HepG2 (cell line): Measurements from ENCODE around the gene TRAF4. TPM values are rescaled to one million over a fixed set of nuclear protein-coding genes. Genes with fewer than 3 reads are reported as not detected.

ENCODE experiments used
- ATAC-seq: fragments of 200-7000 bp; cut with Tn5 transposase; 3 replicates; pipeline ENCODE4 v1.9.1; 2020; ENCODE audit warnings: mild to moderate bottlenecking, moderate library complexity
- BruUV-seq: library from RNA; stranded (reverse); fragments of 400-500 nt; replicated peaks from 2 replicates; lab custom pipeline; 2021; lab: Mats Ljungman, UMichigan
- CTCF ChIA-PET: fragments of 300-600 bp; formaldehyde crosslinking; extraction: SDS; loops from one replicate; lab custom pipeline; 2021; ENCODE audit warnings: low total read pairs, inconsistent platforms, low intra/inter-chr PET ratio; lab: Yijun Ruan, JAX
- POLR2A ChIA-PET: fragments of 350-600 bp; sonication (Branson Sonifier 250); formaldehyde crosslinking; loops from one replicate; lab custom pipeline; 2020; ENCODE audit warnings: antibody characterized with exemption, inconsistent platforms; lab: Yijun Ruan, JAX
- DNase-seq: peaks from one replicate; pipeline ENCODE4 v3.0.0-alpha.2; 2015; ENCODE audit warnings: low spot score
- FAIRE-seq: peaks from 3 replicates; lab custom pipeline; 2011; peaks lifted over from hg19 to GRCh38; lab: Jason Lieb, UNC
- H2AFZ ChIP-seq: one replicate; pipeline ENCODE4 v1.6.1; 2011; ENCODE audit warnings: low read length, inconsistent platforms
- H3K27ac ChIP-seq: fragments of 300-600 bp; 3 replicates; pipeline ENCODE4 v1.8.0; 2011; ENCODE audit warnings: mixed run types, mild to moderate bottlenecking, mixed read lengths, low read length, inconsistent platforms; ENCODE audit not compliant: insufficient read depth; ENCODE audit errors: extremely low read length
- H3K27me3 ChIP-seq, 2 experiments: fragments of 200-600 bp in 1 of 2; 2 replicates in 1 of 2; 3 replicates in 1 of 2; pipeline versions ENCODE4 v1.6.0 to v1.8.0; 2011; ENCODE audit warnings: low read length in 2 of 2, mild to moderate bottlenecking in 2 of 2, moderate library complexity in 2 of 2, inconsistent platforms in 1 of 2; ENCODE audit not compliant: insufficient read depth in 2 of 2, control insufficient read depth in 1 of 2
- H3K36me3 ChIP-seq, 2 experiments: fragments of 200-600 bp in 1 of 2; replicated peaks in 1 of 2; 2 replicates in 1 of 2; 3 replicates in 1 of 2; pipeline versions ENCODE4 v1.5.1 to v1.8.0; 2011; ENCODE audit warnings: low read length in 2 of 2, inconsistent platforms in 1 of 2; ENCODE audit not compliant: insufficient read depth in 2 of 2, control insufficient read depth in 1 of 2
- H3K4me1 ChIP-seq: 2 replicates; pipeline ENCODE4 v1.5.1; 2012; ENCODE audit warnings: low read length, inconsistent platforms; ENCODE audit not compliant: insufficient read depth
- H3K4me2 ChIP-seq: 2 replicates; pipeline ENCODE4 v1.6.0; 2011; ENCODE audit warnings: low read depth, low read length, inconsistent platforms
- H3K4me3 ChIP-seq, 3 experiments: fragments of 200-600 bp in 1 of 3; sonication (generic), shearing (Covaris generic) in 1 of 3; replicated peaks in 1 of 3; 2 replicates each; pipeline ENCODE4 v1.5.1; 2011 to 2016; ENCODE audit warnings: low read length in 3 of 3, inconsistent platforms in 2 of 3, low read depth in 2 of 3, mild to moderate bottlenecking in 2 of 3, control low read depth in 1 of 3, mixed read lengths in 1 of 3; ENCODE audit not compliant: insufficient read depth in 1 of 3
- H3K79me2 ChIP-seq: one replicate; pipeline ENCODE4 v1.6.1; 2011; ENCODE audit warnings: low read length, inconsistent platforms; ENCODE audit not compliant: insufficient read depth
- H3K9ac ChIP-seq: 2 replicates; pipeline ENCODE4 v1.6.0; 2011; ENCODE audit warnings: mild to moderate bottlenecking, low read depth, low read length, inconsistent platforms; ENCODE audit not compliant: insufficient read depth
- H3K9me3 ChIP-seq: 2 replicates; pipeline ENCODE4 v1.5.1; 2012; ENCODE audit warnings: mild to moderate bottlenecking, low read length
- H4K20me1 ChIP-seq: 2 replicates; pipeline ENCODE4 v1.6.0; 2011; ENCODE audit warnings: inconsistent platforms, mild to moderate bottlenecking, low read length, moderate library complexity; ENCODE audit not compliant: insufficient read depth
- AGO2 ChIP-seq: fragments of 200-400 bp; formaldehyde crosslinking; optimal IDR thresholded peaks from 2 replicates; pipeline ENCODE3; 2017; ENCODE audit warnings: mild to moderate bottlenecking, low read depth, low read length, moderate library complexity
- BCLAF1 ChIP-seq: fragments of 450-650 bp; IDR thresholded peaks from 2 replicates; pipeline ENCODE4 v1.6.1; 2017; ENCODE audit warnings: mild to moderate bottlenecking
- HNRNPL ChIP-seq: fragments of 200-400 bp; formaldehyde crosslinking; IDR thresholded peaks from 2 replicates; pipeline ENCODE4 v1.6.1; 2017; ENCODE audit warnings: mild to moderate bottlenecking, low read depth, low read length
- whole genome bisulfite sequencing: methylation state at CpG from one replicate; pipeline ENCODE4 v1.1.6; 2017; ENCODE audit warnings: low lambda C conversion rate; 5-methylcytosine and 5-hydroxymethylcytosine counted together
- in situ Hi-C: cut with HindIII; loops from 2 replicates; pipeline ENCODE4 v1.10.0; 2017; ENCODE audit warnings: low pct_unique_long_range_greater_than_20kb; ENCODE audit not compliant: extremely low pct_ligation_motif_present
- intact Hi-C: fragments of 100-400 bp; cut with micrococcal nuclease; formaldehyde crosslinking; loops from one replicate; pipeline ENCODE4 v1.10.0; 2022; ENCODE audit not compliant: unreplicated experiment
- polyA plus RNA-seq, 8 experiments: library from polyadenylated mRNA; depleted of rRNA in 3 of 8; stranded (reverse) in 7 of 8; unstranded in 1 of 8; fragments of >200 nt; fragmentation: Illumina TruSeq in 4 of 8; extraction: Trizol in 4 of 8; gene quantifications; 2 replicates each; pipeline versions ENCODE4 v1.2.1 to v1.2.3, GENCODE V29; 2011 to 2016; ENCODE audit warnings: low read depth in 4 of 8, missing spikeins in 1 of 8, mixed read lengths in 1 of 8; ENCODE audit not compliant: insufficient read depth in 1 of 8
- total RNA-seq, 5 experiments: library from RNA; depleted of rRNA; stranded (reverse); fragments of >200 nt; fragmentation: Illumina TruSeq; extraction: Trizol; gene quantifications; 2 replicates each; pipeline ENCODE4 v1.2.3, GENCODE V29; 2016; ENCODE audit warnings: low read depth in 1 of 5

TRAF4 gene
- total and polyA plus RNA-seq, 2 of the 13 experiments (the other 11 are each of a cell fraction or from before 2014, with no cell fraction given) = 86.0 to 89.9 TPM

- no peak for DNase-seq
Observed at GRCh38 chr17:28747051-28747691, 3.4 kb downstream of the TRAF4 start.

More at GRCh38 chr17:28747051-28747691, 3.4 kb downstream of the TRAF4 start:
- H3K27me3 ChIP-seq = no peaks in the 10 kb centered on the region; a peak in 1 of 5 replicates
- no peak overlapping the region; the same call in 1 of the 2 replicates for H3K4me2 ChIP-seq
- H3K27ac ChIP-seq = peak overlapping the region; percentile 95
- H4K20me1 ChIP-seq = peaks cover 52% of the 10 kb centered on the region
- 95% methylated on average over 4 of the region's 7 CpGs for WGBS
- peaks cover 36 to 43% of the 10 kb centered on the region in 2 experiments for H3K36me3 ChIP-seq
- ChIA-PET POLR2A (interaction anchor here (12.3 kb wide), 1 partner anchor 20 kb away, joined by 590 read pairs; the partner anchor contains the start of genes NEK8 and TLCD1), CTCF (interaction anchor here (1.3 to 1.4 kb wide), 2 partner anchors 20 to 100 kb away, joined by 4 read pairs; no protein-coding TSS in a partner anchor)
- H3K9ac ChIP-seq = no peak overlapping the region
- 0 out of 6 replicates have a peak overlapping the region, but pooled peaks of 1 of the 3 experiments have one; percentile 93 for H3K4me3 ChIP-seq
- intact Hi-C loops = no loop called here
- H3K9me3 ChIP-seq = no peaks in the 10 kb centered on the region
- peaks cover 33% of the 10 kb centered on the region for H3K79me2 ChIP-seq
- TF ChIP-seq AGO2 (peak; percentile 24), HNRNPL (peak; percentile 97), BCLAF1 (no peak)
- TF ChIP-seq, all 625 proteins: peak for 2
- FAIRE-seq (no peak), ATAC-seq (no peak)
- H2AFZ ChIP-seq = no peak overlapping the region
- no TSS peak for BruUV-seq
- H3K4me1 ChIP-seq = peaks cover 60% of the 10 kb centered on the region
- in situ Hi-C loops = loop anchor here (25.0 kb wide), 1 partner anchor 365 kb away; no protein-coding TSS in a partner anchor
